GM18873 (cell line): ENCODE data around the gene MYL4.
"Not testable (repeated sequence)": the region's sequence is repeated elsewhere in the genome, so short reads cannot be mapped to it uniquely, and the experiment has no call there.

Experiments used
- ATAC-seq: cut with Tn5 transposase; IDR thresholded peaks from one replicate; pipeline ENCODE4 v1.9.1; 2021; ENCODE audit warnings: mild to moderate bottlenecking, moderate library complexity, moderate number of reproducible peaks; ENCODE audit not compliant: unreplicated experiment, low FRiP score

The MYL4 gene

DNA sequence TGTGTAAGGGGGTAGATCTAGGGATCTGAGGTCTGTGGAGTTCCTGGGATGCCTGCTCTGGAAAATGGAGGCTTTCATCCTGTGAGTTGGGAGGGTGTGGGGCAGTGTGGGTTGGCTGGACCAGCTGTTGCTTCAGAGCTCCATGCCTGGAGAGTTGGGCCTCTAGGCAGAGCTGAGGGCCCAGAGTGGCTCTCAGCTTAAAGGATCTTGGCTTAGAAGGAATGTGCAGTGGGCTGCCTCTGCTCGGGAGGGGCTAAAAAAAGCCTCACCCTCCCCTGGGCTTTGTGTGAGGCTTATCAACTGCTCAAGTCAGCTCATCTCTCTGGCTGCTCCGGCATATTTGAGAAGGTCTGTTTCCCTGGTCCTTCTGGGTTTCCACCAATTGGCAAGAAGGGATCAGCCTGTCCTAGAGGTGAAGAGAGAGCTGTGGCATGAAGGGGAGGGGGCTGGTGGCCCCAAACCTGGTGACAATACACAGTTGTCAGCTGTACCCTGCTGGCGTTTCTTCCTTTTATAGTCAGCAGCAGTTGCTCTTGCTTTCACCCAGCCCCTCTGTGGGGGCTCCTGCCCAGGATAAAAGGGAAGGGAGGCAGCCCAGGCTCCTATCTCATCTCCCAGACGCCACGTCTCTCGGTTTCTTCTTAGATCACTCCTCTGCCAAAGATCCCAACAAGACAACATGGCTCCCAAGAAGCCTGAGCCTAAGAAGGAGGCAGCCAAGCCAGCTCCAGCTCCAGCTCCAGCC is at the start of gene MYL4:
TSS of gene MYL4 (plus strand) at position 605 of the 745 bp plus-strand sequence. CDS start at position 680, 75 bp downstream.
- ATAC-seq: no peak

DNA sequence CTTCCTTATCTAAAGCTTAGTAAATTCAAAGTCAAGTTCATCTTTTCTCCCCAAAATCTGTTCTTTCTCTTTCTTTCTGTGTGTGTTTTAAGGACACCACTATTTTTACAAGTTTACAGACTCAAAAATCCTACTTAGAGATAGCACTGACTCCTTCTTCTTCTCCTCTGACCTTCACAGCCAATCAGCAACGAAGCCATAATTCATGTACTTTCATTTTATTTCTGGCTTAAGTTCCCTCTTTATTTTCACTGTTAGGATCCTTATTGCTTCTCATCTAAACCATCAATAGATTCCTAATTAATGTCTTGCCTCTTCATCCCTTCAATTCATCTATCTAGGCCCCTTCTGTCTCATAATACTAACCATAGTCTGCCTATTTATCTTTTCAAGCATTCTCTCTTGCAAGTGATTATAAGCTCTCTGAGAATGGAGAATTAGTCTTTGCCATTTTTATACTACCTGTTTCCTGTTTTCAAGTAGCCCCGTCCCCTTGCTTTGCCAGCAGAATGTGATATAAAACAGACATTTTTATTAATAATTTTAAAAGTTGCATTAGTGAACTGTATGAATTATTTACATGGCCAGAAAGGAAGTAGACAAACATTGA is 47.0 kb upstream of the MYL4 start:
- ATAC-seq: no peak

DNA sequence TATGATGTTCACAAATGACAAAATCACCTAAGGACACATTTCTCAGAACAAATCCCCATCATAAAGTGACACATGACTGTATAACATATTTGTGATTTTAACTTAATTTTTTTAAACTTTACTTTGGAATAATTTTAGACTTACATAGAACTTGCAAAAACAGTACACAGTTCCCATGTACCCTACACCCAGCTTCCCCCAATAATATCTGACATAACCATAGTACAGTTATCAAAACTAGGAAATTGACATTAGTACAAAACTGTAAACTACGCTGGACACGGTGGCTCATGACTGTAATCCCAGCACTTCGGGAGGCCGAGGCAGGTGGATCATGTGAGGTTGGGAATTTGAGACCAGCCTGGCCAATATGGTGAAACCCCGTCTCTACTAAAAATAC is 44.9 kb upstream of the MYL4 start:
- no peak for ATAC-seq

DNA sequence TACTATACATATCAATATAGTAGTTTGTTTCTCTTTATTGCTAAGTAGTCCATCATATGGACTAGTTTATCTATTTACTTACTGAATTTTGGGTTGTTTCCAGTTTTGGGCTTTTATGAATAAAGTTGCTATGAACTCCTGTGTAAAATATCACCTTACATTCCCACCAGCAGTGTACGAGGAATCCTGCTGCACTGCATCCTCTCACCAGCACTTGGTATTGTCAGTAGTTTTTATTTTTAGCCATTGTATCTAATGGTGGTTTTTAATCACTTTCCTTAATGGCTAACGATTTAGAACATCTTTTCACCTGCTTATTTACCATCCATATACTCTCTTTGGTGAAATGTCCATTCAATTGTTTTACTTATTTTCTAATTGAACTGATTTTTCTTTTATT is 44.0 kb upstream of the MYL4 start:
- ATAC-seq: no peak

DNA sequence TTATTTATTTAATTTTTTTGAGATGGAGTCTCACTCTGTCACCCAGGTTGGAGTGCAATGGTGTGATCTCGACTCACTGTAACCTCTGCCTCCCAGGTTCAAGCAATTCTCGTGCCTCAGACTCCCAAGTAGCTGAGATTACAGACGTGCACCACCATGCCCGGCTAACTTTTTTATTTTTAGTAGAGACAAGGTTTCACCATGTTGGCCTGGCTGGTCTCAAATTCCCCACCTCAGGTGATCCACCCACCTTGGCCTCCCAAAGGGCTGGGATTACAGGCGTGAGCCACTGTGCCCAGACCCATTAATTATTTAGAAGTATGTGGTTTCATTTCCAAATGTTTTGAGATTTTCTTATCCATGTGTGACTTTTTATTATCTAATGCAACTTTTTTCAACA is 42.3 kb upstream of the MYL4 start:
- not testable (repeated sequence) for ATAC-seq

DNA sequence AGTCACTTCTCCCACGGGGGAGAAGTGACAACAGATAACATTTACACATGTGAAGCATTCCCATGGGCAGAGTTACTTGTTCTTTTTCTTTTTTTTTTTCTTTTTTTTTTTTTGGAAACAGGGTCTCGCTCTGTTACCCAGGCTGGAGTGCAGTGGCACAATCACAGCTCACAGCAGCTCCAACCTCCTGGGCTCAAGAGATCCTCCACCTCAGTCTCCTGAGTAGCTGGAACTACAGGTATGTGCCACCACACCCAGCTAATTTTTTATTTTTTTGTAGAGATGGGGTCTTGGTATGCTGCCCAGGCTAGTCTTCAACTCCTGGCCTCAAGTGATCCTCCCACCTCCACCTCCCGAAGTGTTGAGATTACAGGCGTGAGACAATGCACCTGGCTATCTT is 40.3 kb upstream of the MYL4 start:
- not testable (repeated sequence) for ATAC-seq

DNA sequence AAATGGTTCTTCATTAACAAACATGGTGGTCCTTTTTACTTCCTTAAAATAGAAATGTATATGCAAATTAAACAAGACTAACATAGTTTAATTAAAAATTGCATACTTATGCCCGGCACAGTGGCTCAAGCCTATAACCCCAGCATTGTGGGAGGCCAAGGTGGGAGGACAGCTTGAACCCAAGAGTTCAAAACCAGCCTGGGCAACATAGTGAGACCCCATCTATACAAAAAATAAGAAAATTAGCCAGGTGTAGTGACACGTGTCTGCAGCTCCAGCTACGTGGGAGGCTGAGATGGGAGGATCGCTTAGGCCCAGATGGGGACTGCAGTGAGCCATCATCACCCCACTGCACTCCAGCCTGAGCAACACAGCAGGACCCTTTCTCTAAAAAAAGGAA is 38.4 kb upstream of the MYL4 start:
- no peak for ATAC-seq

DNA sequence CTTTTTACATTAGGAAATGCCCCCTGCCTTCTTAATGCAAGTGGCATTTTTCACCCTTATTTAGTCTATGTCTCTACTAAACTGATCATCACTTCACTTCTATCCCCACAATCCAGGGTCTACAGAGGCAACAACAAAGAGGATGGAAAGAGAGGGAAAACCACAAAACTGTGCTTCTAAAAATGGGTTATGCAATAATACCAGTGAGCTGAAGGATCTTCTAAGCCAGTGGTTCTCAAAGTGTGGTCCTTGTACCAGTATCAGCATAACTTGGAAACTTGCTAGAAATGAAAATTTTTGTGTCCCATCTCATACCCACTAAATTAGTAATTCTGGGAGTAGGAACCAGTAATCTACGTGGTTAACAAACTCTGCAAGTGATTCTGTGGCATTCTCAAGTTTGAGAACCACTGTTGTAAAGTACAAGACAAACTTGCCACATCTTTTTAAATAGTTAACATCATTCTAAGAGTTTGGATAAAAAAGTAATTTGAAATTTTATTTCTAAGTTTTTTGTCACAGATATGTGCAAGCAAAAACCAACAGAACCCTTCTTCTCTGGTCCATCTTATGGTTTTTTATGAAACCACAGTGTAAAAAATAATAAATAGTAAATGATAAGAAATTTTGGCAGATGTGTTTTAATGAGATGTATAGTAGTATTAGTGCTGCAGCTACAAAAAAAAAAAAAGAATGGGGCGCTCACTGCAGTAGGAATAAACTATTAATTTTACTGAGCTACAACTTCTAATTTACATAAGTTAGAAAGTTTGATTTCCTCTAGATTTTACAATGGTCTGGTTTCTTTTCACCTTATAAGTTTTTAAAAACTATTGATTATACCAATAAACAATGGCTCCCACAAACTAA is 36.2 kb upstream of the MYL4 start:
- ATAC-seq: no peak

DNA sequence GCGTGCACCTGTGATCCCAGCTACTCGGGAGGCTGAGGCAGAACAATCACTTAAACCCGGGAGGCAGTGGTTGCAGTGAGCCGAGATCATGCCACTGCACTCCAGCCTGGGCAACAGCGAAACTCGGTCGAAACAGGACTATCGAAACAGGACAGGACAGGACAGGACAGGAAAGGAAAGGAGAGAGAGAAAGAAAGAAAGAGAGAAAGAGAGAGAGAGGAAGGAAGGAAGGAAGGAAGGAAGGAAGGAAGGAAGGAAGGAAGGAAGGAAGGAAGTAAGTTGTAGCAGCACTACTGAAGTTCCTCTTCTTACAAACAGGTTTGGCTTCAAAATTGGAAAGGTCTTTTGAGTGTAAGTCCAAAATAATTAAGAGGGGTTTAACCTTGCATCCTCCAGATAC is 34.3 kb upstream of the MYL4 start:
- ATAC-seq: not testable (repeated sequence)

DNA sequence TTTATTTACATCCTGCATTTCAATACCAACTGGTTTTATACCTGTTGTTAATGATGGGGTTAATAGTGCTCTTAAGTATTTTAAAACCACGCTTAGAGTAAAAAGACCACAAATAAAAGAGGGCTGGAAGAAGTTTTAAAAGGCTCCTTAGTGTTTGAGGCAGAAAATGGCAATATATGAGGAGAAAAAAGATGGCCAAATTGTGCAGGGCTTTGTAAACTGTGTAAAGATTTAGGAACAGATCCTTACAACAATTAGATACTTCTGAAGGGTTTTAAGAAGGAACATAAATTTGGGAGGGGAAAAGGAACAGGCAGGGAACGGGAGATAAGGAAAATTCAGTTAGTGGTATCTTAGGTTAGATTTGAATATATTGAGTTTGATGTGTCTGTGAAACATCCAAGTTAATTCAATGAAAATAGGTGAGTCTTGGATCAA is 32.7 kb upstream of the MYL4 start:
- ATAC-seq: no peak

DNA sequence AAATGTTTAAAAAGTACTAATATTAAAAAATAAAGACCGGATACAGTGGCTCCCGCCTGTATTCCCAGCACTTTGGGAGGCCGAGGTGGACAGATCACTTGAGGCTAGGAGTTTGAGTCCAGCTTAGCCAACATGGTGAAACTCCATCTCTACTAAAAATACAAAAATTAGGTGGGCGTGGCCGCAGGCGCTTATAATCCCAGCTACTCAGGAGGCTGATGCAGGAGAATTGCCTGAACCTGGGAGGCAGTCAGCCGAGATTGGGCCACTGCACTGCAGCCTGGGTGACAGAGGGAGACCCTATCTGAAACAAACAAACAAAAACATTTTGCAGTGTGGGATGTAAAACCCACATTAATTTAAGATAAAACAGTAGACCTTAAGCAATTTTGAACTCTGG is 31.9 kb upstream of the MYL4 start:
- ATAC-seq: no peak

DNA sequence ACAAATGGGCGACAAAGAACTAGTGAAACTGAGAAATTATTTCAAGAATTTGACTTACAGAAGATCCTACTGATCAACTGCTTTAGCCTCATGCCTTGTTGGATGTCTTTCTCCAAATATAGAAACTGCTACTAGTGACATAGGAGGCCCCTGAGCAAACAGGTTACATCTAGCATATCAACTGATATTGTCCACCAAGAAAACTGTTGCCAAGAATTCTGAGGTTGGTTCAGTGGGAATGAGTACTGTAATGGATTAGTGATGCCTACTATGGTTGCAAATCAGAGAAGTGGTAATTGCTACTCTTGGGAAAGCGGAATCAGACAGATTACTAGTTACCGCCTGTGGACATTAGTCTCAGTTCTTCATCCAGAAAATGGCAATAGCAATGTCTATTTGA is 30.0 kb upstream of the MYL4 start:
- no peak for ATAC-seq

DNA sequence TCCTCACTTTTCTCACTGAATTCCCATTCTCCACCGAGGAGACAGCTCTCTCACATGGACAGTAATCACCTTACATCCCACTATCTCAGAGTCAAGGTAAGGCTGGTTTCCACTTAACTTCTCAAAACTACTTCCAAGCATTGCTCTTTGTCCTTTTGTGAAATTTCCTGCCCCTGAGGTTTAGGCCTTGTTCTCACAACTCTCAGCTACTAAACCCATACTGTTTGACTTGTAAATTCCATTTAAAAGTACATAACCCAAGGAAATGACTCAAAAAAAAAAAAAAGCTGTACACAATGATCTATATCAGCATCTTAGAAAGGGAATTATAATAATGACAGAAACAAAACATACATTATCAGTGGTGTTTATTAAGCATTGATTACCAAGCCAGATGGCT is 28.8 kb upstream of the MYL4 start:
- ATAC-seq: no peak

DNA sequence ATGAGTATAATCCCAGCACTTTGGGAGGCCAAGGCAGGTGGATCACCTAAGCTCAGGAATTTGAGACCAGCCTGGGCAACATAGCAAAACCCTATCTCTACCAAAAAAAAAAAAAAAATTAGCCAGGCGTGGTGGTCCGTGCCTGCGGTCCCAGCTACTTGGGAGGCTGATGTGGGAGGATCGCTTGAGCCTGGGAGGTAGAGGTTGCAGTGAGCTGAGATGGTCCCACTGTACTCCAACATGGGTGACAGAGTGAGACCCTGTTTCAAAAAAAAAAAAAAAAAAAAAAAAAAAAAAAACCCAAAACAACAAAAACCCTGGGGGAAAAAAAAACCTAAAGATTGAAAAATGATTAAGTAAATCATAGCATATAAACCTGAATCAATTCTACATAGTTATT is 28.2 kb upstream of the MYL4 start:
- not testable (repeated sequence) for ATAC-seq

DNA sequence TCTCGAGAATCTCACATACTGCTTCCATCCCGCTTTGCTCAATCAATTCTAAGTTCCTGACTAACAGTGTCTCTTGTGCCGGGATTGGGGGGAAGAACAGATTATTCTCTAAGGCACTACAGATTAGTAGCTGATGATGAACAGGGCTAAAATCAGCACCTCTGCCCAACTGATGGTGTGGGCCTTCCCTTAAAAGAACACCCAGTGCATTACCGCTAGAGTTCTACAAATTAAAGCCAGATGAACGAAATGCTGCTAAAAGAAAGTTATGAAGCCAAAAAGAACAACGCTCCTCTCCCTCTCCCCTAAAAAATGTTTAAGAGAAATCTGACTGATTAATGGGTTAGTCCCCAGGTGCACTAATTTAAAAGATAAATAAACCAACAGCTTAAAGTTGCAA is 24.5 kb upstream of the MYL4 start:
- no peak for ATAC-seq

DNA sequence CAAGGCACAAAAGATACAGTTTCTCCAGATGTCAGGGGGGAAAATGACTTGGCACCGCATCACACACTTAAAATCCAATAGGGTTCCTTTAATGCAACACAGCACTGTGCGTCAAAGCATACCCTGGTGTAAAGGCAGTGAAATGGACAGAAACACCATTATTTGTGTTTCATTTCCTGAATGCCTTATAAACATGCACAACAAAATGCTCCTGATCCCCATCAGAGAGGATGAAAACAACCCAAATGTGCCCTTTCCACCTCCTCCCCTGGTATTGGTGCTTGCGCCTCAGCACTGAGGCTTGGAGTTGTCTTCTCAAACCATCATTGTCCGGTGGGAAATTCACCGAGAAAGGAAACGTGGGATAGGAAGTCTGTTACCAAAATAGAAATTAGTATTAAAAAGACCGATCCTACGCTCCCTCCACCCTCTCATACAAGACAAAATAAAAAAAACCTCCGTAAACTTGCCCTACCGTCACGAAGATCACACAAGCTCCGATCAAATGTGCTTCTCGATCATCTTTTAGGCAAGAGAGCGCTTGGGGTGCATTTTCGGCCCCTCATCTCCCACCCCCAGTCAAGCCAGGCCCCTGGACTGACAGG is 20.8 kb upstream of the MYL4 start:
- no peak for ATAC-seq

DNA sequence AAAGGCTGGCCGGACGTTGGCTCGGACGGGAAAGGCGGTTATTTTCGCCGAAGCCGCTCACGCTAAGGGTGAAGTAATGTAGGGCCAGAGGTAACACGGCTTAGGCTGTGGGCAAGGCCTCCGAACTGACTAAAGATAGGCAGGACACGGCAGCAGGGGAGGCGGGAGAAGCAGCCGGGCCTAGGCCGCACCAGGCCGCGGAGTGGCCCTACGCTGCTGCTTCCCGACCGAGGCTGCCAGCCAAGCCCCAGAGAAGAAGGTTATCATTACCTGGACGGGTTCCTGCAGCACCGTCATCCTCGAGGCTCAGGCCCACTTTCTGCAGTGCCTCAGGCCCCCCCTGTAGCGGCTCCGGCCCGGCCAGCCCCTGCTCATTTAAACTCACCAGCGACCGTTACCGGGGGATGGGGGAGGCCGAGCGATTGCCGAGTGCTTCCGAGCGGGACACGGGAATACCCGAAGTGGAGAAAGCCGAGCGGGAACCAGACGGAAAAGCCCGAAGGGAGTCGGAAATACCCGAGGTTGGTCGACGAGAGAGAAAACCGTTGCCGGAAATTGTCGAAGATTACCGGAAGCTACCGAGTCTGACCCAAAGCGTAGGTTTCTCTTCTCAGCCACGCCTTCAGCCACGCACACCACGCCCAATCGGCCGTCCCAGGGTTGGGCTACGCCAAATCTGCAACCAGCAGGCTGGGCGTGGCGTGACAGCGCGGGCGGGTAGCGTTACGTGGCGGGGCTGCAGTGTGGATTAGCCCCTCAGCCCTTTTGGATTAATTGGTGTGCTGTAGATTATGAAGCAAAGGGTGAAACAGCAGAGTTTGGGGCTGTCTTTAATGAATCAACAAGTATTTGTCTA is 20.0 kb upstream of the MYL4 start, which contains the start of gene CDC27:
TSS of gene CDC27 (minus strand) at position 420 of the 856 bp plus-strand sequence. CDS start at position 297, 123 bp downstream.
- peak; percentile 84 for ATAC-seq

DNA sequence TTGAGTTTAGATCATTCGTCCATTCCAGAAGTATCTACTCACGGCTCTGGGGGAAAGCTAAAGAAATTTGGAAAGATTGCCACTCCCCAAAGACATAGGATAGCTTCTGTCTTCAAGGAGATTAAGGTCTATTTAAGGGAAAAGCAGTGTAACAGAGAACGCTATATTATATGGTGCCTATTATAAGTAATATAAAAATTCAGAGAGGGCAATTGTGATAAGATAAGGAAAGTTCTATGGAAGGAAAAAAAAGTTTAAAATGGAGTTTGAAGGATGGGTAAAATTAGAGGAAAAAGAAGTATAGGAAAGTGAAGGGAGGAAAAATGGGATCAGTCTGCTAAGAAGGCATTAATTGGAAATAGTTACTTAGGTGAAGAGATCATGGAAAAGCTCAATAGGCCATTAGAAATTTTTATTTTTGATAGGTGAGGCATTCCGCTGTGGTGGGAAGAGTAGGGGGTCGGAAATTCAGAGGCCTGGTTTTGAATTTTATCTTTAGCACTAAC is 19.4 kb upstream of the MYL4 start:
- ATAC-seq: no peak

DNA sequence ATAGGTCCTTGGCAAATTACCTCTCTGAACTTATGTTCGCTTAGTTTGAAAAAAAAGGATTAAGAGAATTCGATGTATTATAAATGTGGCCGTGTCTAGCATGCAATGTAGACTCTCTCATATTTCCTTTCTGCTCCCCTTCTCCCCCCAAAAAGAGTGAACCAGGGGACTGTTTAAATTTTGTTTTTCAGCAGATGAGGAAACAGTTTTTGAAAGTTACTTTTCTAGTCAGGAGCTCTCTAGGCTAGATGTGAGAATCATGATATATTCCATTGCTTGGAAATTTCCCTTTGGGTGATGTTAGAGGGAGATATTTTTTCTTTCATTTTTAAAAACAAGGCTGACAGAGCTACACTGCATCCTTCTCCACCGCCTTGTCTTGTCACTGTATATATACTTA is 18.9 kb upstream of the MYL4 start:
- no peak for ATAC-seq

DNA sequence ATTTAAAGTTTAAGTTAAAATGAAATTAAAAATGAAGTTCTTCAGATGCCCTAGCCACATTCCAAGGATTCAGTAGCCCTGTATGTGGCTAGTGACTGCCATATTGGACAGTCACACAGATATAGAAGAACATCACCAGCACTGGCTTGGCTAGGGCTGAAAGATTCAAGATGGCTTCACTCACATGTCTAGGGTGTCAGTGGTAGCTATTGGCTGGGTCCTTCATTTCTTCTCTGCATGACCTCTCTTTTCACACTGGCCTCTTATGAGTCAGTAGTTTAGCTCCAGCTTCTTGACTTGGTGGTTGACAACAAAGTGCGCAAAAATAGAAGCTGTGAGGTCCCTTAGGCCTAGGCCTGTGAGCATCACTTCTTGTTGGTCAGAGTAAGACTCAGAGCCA is 18.4 kb upstream of the MYL4 start:
- no peak for ATAC-seq
